ENCODE data around the gene IL5.

IL5 gene

DNA sequence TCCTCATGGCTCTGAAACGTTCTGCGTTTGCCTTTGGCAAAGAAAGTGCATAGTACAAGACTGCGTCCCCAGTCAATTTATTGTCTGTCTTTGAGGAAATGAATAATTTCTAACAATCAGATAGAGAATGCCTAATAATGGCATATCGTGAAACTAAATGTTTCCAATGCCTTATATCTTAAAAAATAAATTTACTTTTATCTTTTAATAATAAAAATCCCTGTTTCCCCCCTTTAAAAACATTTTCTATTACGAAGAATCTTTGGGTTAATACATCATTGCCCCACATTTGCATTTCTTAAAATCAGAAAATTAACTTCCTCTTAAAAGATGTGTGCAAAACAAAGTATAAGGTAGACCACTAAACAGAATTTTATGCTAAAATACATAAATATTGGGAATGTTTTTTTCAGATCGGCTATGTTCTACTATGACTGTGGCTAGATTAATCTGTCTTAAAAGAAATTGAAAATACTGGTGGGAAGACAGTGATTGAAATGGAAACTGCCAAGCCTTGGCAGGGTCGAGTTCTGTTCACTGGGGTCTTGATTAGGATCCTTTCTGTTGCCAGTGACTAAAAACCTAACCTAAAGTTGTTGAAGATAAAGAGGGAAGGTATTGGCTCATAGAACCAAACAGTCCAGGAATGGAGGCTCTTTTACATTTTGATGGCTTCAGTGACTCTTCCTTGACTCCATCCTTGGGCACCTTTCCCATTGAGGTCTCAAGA is at the start of gene IL5:
TSS of gene IL5 (minus strand) at position 51 of the 730 bp plus-strand sequence. CDS start at position 7, 44 bp downstream.
- Histone ChIP-seq H3K4me3 (ENCODE audit: low read length) (no peak within 1 kb of the TSS), H3K36me3 (replicated peaks; ENCODE audit: low read depth, low read length) (no peaks in the 10 kb centered on the region), H3K79me2 (ENCODE audit: low read length) (no peaks in the 10 kb centered on the region), H3K4me2 (ENCODE audit: low read length) (peak within 1 kb of the TSS; percentile 28), H3K9me3 (ENCODE audit: insufficient read depth, low read length) (no peaks in the 10 kb centered on the region), H3K9ac (ENCODE audit: low read length) (no peak within 1 kb of the TSS), H4K20me1 (ENCODE audit: insufficient read depth, low read length) (no peaks in the 10 kb centered on the region), H2AFZ (ENCODE audit: low read depth, low read length) (no peak within 1 kb of the TSS), H3K4me1 (ENCODE audit: low read length) (peaks cover 11% of the 10 kb centered on the region), H3K27me3 (ENCODE audit: low read depth, low read length) (no peaks in the 10 kb centered on the region), H3K27ac (ENCODE audit: low read length) (no peak within 1 kb of the TSS)
- TF ChIP-seq, protein P1, sequence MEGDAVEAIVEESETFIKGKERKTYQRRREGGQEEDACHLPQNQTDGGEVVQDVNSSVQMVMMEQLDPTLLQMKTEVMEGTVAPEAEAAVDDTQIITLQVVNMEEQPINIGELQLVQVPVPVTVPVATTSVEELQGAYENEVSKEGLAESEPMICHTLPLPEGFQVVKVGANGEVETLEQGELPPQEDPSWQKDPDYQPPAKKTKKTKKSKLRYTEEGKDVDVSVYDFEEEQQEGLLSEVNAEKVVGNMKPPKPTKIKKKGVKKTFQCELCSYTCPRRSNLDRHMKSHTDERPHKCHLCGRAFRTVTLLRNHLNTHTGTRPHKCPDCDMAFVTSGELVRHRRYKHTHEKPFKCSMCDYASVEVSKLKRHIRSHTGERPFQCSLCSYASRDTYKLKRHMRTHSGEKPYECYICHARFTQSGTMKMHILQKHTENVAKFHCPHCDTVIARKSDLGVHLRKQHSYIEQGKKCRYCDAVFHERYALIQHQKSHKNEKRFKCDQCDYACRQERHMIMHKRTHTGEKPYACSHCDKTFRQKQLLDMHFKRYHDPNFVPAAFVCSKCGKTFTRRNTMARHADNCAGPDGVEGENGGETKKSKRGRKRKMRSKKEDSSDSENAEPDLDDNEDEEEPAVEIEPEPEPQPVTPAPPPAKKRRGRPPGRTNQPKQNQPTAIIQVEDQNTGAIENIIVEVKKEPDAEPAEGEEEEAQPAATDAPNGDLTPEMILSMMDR (IDR thresholded peaks at IDR 0.05; ENCODE audit: low read depth, low read length): no peak
- no peak for TF ChIP-seq EZH2phosphoT487 (IDR thresholded peaks at IDR 0.05; ENCODE audit: low read depth)

DNA sequence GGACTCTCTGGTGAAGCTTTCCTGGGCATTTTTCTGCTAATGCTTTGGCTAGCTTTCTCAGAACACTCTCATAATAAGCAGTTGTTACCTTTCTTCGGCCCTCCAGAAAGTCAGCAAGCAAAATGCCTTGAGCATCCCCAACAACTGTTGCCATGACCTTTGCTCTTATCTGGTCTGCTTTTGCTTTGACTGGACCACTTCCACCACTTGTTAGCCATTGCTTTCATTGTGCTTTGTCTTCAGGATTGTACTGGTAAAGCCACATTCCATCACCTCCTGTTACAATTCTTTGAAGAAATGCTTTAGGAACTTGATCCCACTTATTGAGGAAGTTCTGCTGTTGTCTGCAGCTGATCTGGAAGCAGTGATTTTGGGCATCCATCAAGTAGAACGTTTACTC is 49.2 kb upstream of the IL5 start:
- H3K4me2 ChIP-seq (ENCODE audit: low read length): no peak overlapping the region
- no peak overlapping the region for H2AFZ ChIP-seq (ENCODE audit: low read depth, low read length)
- H3K9me3 ChIP-seq (ENCODE audit: insufficient read depth, low read length): no peaks in the 10 kb centered on the region
- H3K79me2 ChIP-seq (ENCODE audit: low read length): no peaks in the 10 kb centered on the region
- no peaks in the 10 kb centered on the region for H3K4me1 ChIP-seq (ENCODE audit: low read length)
- H4K20me1 ChIP-seq (ENCODE audit: insufficient read depth, low read length): no peaks in the 10 kb centered on the region
- no peak overlapping the region for H3K4me3 ChIP-seq (ENCODE audit: low read length)
- H3K27me3 ChIP-seq (ENCODE audit: low read depth, low read length): no peaks in the 10 kb centered on the region
- no peak overlapping the region for H3K27ac ChIP-seq (ENCODE audit: low read length)
- H3K9ac ChIP-seq (ENCODE audit: low read length): no peak overlapping the region
- H3K36me3 ChIP-seq (replicated peaks; ENCODE audit: low read depth, low read length): peaks cover 28% of the 10 kb centered on the region
- TF ChIP-seq, protein P1 (IDR thresholded peaks at IDR 0.05; ENCODE audit: low read depth, low read length): no peak
- no peak for TF ChIP-seq EZH2phosphoT487 (IDR thresholded peaks at IDR 0.05; ENCODE audit: low read depth)

DNA sequence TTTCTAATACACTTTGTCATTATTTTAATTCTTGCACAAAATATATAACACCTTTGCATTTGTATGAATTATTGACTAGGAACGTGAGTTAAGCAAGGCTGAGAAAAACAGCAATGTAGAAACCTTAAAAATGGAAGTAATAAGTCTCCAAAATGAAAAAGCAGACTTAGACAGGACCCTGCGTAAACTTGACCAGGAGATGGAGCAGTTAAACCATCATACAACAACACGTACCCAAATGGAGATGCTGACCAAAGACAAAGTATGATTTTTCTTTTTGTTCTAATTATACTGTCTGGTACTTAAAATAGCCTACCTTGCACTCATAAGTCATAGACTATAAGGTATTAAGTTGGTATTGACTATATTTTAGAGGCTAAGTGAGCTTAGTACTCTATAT is 47.8 kb upstream of the IL5 start:
- no peaks in the 10 kb centered on the region for H4K20me1 ChIP-seq (ENCODE audit: insufficient read depth, low read length)
- H2AFZ ChIP-seq (ENCODE audit: low read depth, low read length): no peak overlapping the region
- no peaks in the 10 kb centered on the region for H3K27me3 ChIP-seq (ENCODE audit: low read depth, low read length)
- H3K9ac ChIP-seq (ENCODE audit: low read length): no peak overlapping the region
- peaks cover 23% of the 10 kb centered on the region for H3K36me3 ChIP-seq (replicated peaks; ENCODE audit: low read depth, low read length)
- H3K4me3 ChIP-seq (ENCODE audit: low read length): no peak overlapping the region
- no peaks in the 10 kb centered on the region for H3K79me2 ChIP-seq (ENCODE audit: low read length)
- no peaks in the 10 kb centered on the region for H3K9me3 ChIP-seq (ENCODE audit: insufficient read depth, low read length)
- no peak for TF ChIP-seq EZH2phosphoT487 (IDR thresholded peaks at IDR 0.05; ENCODE audit: low read depth)
- TF ChIP-seq, protein P1 (IDR thresholded peaks at IDR 0.05; ENCODE audit: low read depth, low read length): peak; percentile 31
- no peak overlapping the region for H3K27ac ChIP-seq (ENCODE audit: low read length)
- H3K4me2 ChIP-seq (ENCODE audit: low read length): no peak overlapping the region
- H3K4me1 ChIP-seq (ENCODE audit: low read length): no peaks in the 10 kb centered on the region

DNA sequence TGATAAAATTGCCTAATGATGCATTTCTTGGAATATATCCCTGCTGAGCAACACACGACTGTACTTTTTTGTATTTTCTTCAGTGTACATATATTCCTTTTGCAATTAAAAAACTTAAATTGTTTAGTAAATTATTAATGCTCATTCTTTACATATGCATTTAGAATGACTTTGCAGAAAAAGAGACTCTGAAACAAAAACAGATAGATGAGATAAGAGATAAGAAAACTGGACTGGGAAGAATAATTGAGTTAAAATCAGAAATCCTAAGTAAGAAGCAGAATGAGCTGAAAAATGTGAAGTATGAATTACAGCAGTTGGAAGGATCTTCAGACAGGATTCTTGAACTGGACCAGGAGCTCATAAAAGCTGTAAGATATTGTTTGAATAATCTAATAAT is 46.1 kb upstream of the IL5 start:
- Histone ChIP-seq H3K4me1 (ENCODE audit: low read length) (no peaks in the 10 kb centered on the region), H3K27ac (ENCODE audit: low read length) (no peak overlapping the region), H3K4me3 (ENCODE audit: low read length) (no peak overlapping the region), H3K36me3 (replicated peaks; ENCODE audit: low read depth, low read length) (peaks cover 19% of the 10 kb centered on the region), H3K79me2 (ENCODE audit: low read length) (no peaks in the 10 kb centered on the region), H4K20me1 (ENCODE audit: insufficient read depth, low read length) (no peaks in the 10 kb centered on the region), H2AFZ (ENCODE audit: low read depth, low read length) (no peak overlapping the region), H3K9me3 (ENCODE audit: insufficient read depth, low read length) (no peaks in the 10 kb centered on the region), H3K4me2 (ENCODE audit: low read length) (no peak overlapping the region), H3K27me3 (ENCODE audit: low read depth, low read length) (no peaks in the 10 kb centered on the region), H3K9ac (ENCODE audit: low read length) (no peak overlapping the region)
- TF ChIP-seq, protein P1 (IDR thresholded peaks at IDR 0.05; ENCODE audit: low read depth, low read length): no peak
- TF ChIP-seq EZH2phosphoT487 (IDR thresholded peaks at IDR 0.05; ENCODE audit: low read depth): no peak

Measured in OCI-LY3 (cell line).